GM18867 (cell line): ENCODE results near the gene ARMS2.

ENCODE experiments used
- ATAC-seq: cut with Tn5 transposase; IDR thresholded peaks from one replicate; pipeline ENCODE4 v1.9.1; 2021; ENCODE audit warnings: mild to moderate bottlenecking, moderate library complexity; ENCODE audit not compliant: unreplicated experiment

ARMS2 gene, protein sequence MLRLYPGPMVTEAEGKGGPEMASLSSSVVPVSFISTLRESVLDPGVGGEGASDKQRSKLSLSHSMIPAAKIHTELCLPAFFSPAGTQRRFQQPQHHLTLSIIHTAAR

DNA sequence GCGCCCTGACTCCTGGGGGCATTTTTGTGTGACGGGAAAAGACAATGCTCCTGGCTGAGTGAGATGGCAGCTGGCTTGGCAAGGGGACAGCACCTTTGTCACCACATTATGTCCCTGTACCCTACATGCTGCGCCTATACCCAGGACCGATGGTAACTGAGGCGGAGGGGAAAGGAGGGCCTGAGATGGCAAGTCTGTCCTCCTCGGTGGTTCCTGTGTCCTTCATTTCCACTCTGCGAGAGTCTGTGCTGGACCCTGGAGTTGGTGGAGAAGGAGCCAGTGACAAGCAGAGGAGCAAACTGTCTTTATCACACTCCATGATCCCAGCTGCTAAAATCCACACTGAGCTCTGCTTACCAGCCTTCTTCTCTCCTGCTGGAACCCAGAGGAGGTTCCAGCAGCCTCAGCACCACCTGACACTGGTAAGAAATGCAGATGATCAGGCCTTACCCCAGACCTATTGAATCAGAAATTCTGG lies at the start of gene ARMS2:
Gene ARMS2 (plus strand): TSS at position 51 of the 478 bp plus-strand sequence. CDS start 75 bp downstream, at position 126.
- ATAC-seq, result no peak

DNA sequence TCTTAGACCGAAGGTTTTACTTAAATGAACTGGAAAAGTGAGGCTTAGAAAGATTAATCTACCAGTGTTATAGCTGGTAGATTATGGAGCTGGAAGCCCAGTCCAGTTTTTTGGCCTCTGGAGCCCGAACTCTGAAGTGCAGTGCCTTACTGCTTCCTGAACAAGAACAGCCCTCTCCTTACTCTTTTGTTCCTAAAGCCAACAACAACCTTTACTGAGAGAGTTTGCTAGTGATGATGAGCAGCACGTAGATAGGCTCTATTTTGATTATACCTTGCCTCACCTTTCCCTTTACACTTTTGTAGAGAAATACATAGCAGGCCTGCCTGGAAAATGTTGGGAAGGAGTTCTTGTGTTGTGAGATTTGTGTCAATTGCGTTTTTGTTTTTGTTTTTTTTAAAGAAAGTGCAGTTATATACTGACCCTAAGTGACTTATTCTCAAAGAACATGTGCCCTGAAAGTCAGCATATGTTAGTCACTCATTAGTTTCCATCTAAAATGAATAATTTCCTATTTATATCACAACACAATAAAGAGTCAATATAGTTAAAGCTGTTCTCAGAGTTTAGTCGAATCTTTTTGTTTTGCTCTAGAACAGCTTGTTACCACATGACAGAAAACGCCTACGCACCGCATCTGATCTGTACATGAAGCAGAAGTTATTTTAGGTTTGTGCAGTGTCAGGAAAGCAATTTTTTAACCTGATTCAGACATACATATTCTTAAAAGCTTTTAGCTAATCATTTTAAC lies 46.9 kb upstream of the ARMS2 start:
- ATAC-seq, result no peak

DNA sequence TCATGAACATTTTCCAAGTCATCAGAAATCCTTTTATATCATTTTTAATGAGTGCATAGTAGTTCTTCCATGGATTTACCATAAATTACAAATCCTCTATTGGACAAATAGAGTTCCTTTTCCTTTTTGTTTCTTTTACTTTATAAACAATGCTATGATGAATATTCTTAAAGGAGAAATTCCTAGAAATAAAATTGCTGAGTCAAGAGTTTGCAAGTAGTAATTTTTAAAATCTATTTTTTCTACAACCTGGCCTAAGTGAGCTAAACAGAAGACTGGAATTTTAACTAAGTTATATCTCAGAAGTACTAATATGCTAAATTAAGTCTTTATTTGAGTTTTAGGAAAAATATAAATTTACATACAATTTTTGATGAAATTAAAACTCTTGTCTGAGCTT lies 41.1 kb upstream of the ARMS2 start:
- no peak for ATAC-seq

DNA sequence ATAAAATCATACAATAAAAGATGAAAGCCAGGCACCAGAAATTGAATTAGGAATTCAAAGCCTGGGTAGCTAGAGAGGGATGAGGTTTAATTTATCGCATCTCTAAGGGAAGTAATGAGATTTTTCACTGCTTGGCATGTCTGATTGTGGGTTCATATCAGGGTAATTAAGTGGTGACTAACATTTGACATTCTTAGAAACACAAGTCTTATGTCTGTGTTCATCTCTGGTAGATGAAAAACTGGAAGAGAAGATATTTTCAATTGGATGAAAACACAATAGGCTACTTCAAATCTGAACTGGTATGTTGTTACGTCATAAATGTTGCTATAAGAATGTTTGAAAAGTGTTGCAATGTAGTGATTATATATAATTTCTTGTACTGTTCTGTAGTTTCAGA lies 36.8 kb upstream of the ARMS2 start:
- no peak for ATAC-seq

DNA sequence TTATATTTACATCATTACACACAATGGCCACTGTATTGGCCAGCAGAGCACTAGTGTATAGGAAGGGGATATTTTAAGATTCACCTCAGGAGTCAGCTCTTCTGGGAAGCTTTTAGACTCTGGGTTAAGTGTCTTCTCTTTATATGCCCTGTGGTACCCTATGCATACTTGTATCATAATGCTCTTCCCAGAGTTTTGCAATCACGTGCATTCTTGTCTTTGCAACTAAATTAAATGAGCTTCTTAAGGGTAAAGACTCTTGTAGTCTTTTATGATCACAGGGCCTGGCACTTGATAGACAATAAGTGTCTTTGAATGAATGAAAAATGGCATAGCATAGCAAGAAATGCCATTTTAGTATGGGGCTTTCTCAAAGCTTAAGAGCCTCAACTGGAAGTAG lies 35.4 kb upstream of the ARMS2 start:
- ATAC-seq, result no peak

DNA sequence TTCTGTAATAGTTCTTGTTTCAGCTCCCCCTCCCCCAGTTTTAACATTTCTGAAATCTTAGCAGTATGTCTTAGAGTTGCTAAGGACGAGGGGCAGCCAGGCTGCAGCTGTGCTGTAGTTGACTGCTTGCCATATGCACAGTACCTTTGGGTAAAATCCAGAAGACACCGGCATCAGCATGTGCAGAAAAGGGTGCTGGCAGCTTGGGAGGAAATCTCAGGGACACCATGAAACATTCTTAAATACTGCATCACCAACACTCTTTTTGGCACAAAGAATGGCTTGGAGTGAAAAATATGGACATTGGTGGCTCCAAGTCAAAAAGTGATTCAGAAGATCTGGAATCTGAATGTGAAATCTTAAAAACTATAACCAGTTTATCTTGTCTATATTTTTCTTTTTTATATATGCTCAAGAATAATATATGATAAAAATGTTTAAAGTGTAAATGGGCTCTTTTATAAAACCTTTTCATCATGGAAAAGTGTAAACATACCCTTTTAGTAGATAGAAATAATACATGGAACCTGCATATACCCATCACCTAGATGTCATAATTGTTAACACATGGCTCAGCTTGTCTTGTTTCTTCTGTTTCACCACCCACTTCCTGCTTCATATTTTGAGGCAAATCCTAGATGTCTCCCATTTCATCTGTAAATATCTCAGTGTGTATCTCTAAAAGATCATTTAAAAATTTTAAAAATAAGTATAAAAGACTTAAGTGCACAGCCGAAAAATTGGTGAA lies 34.4 kb upstream of the ARMS2 start:
- no peak for ATAC-seq

DNA sequence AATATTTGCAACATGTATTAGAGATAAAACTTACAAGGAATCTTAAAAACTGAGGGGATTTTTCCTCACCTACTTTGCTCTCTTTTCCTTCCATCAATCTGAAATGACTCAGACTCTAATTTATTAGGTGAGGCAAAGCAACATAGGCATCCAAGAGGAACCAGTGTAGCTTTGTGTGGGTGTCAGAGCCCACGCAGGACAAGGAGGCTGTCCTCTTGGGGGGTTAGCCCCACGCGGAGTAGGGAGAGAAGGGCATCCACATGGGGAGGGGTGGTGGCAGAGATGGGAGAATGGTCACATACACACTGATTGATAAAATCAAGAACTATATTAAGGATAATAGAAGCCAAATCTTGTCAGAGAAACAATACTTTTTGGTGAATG lies 33.8 kb upstream of the ARMS2 start:
- ATAC-seq, result no peak

DNA sequence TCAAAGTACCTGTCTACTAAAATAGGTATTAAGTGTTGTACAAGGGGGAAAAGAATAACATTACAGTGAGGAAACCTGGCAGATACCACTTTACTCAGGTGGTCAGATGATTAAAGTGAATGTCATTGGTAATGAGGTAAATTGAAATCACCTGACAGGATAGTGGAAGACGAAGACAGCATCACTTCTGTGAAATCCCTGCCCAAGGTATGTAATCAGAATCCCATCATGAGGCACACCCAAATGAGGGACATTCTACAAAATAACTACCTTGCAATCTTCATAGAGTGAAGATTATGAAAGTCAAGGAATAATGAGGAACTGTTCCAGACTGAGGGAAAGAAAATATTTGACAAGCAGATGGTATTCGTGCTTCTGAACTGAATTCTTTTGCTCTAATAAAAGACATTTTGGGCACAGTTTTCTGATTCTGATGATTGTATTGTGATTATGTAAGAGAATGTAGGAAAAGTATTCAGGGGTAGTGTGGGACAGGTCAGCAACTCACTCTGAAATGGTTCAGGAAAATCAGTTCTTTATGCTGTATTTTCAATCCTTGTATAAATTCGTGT lies 33.3 kb upstream of the ARMS2 start:
- ATAC-seq, result no peak

DNA sequence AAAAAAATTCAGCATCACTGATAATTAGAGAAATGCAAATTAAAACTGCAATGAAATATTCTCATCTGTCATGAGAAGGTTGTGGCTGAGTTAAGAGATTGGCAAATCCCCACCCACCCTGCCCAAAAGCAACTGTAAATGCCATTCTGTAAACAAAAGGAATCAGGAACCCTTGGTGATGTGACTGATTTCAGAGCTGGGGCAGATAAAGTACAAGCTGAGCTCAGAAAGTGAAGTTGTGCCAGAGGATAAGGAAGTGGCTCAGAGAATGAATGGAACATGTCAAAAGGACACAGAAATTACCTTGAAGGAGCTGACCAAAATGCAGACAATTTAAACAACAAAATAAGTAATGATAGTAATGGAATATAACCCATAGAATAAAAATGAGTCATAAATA lies 32.7 kb upstream of the ARMS2 start:
- no peak for ATAC-seq

DNA sequence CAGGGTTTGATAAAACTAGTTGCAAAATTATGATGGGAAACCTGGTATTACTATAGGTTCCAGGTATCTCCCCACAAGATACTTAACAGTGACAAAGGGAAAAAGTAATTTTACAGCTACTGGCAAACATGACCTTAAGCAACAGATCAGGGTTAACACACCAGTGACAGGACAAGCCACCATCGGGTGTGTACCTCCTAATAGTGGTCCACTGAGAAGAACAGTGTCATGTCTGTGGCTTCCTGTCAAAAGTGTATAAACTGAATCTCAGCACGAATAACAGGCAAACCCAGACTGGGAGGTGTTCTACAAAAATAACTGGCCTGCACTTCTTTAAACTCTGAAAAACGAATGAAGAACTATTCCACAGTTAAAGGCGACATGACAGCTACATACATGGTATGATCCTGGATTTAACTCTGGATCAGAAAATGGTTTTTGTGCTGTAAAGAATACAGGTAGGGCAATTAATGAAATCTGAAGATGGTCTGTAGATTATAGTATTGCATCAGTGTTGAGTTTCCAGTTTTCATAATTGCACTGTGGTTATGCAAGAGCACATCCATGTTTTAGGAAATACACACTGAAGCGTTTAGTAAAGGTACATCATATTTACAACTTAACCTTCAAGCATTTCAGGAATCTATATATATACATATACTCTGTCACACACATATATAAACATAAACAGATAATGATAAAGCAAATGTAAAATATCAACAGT lies 32.0 kb upstream of the ARMS2 start:
- ATAC-seq, result no peak

DNA sequence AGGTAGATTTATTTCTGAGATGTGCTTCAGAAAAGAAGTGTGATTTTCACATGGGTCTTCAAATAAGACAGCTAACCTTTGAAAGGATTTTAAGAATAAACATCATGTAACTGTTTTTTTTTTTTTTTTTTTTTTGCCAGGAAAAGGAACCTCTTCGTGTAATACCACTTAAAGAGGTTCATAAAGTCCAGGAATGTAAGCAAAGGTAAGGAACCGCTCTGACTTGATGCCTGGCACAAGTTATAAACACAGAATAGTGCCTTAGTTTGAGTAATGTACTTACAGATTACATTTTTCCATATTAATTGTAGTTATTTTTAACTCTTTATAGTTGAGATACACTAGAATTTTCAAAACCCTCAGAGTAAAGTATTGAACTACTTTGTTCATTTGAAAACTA lies 30.4 kb upstream of the ARMS2 start:
- ATAC-seq, result no peak

DNA sequence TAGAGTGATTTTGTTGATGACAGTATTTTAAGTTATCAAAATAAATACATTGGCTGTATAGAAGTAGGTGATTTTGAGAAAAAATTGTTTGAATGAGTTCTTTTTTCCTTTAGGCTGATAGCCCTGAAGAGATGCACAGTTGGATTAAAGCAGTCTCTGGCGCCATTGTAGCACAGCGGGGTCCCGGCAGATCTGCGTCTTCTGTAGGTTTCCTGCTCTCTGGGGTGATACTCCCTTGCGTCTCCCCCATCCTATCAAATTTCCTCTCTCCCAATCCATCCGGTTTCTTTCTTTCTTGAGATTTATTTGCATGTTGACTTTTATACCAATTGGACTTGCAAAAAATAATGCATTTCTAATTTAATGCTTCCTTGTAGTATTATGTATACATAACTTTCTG lies 27.6 kb upstream of the ARMS2 start:
- ATAC-seq, result no peak

DNA sequence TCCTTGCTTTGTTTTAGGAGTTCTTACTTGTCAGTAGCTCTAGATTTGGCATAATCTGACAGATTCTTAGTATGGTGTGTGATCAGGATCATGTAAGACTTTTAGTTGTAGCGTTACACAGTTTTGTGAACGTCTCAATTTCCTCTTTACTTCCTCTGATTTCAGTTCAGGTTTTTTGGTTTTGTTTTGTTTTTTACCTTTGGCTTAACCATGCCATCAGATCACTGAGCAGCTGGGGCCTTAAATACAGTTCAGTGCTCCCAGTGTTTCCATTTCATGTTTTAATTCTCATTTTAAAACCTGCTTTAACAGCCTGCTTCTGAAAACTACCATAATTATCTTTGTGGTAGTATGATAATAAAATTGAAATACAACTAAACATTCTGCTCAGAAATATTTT lies 27.2 kb upstream of the ARMS2 start:
- no peak for ATAC-seq

DNA sequence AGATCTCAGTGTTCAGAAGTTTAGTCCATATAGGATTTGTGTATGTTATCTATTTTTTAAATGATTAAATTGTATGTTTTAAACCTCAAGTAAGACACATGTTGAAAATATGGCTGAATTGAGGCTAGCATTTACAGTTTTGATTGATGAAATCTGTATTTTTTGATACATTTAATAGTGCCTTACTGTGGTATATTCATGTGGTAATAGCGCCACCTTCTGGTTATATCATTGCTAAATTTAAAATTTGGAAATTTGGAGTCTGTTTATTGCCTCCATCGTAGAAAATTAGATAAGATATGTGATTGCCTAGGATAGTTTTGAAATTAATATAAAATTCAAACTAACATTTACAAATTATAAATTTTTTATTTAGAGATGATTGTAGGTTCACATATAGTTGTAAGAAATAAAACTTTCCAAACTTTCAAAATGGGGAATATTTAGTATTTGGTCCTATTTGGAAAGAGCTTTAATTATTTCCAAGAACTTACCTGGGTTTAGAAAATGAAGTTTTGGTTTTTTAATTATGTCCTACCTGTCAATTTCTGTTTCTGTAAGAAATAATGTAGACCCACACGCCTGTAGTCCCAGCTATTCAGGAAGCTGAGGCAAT lies 19.1 kb upstream of the ARMS2 start:
- no peak for ATAC-seq

DNA sequence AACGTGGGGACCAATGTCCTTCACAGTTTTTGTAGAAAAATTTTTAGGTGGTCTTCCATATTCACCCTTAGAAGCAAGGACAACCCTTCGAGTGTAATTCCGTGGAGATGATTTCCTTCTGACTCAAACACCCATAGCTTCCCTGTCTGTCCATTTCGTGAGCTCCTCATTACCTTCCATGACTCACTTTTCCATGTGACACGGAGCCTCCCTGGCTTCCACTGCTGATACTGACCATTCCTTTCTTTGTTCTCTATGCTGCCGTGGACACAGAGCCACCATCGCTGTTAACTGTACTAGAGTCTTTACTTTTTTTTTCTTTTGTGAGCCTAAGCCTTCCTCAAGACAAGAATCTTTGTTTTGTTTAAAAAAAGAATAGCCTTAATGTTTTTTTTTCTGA lies 12.5 kb upstream of the ARMS2 start:
- no peak for ATAC-seq

DNA sequence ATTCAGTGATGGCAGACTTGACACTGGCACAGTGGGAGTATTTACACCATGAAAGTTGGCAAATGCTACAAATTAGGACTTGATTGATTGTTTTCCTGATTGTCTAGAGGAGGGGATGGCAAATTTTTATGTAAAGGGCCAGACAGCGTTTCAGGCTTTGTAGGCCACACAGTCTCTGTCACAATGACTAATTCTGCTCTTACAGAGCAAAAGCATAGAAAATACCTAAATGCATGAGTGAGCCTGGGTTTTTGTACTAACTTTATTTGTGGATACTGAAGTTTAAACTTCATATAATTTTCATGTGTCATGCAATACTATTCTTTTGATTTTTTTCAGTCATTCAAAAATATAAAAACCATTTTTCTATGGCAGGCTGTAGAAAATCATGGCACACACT lies 9.0 kb upstream of the ARMS2 start:
- no peak for ATAC-seq

DNA sequence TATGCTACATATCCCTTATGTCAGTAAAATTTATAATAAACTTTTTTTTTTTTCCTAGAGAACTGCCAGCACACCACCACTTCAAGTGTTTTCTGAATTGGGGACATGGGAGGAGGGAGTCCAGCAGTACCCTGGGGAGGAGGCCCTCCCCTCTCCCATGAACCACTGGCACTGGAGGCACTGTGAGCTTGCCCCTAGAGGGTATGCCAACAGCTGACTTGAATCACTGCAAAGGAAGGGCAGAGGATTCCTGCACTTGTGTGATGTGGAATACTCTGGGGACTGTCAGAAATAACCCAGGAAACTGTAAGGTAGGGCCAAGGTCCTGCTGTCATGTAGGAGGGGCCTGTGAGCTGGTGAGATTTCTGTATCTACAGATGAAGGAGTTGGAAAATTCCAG lies 8.5 kb upstream of the ARMS2 start:
- ATAC-seq, result no peak

DNA sequence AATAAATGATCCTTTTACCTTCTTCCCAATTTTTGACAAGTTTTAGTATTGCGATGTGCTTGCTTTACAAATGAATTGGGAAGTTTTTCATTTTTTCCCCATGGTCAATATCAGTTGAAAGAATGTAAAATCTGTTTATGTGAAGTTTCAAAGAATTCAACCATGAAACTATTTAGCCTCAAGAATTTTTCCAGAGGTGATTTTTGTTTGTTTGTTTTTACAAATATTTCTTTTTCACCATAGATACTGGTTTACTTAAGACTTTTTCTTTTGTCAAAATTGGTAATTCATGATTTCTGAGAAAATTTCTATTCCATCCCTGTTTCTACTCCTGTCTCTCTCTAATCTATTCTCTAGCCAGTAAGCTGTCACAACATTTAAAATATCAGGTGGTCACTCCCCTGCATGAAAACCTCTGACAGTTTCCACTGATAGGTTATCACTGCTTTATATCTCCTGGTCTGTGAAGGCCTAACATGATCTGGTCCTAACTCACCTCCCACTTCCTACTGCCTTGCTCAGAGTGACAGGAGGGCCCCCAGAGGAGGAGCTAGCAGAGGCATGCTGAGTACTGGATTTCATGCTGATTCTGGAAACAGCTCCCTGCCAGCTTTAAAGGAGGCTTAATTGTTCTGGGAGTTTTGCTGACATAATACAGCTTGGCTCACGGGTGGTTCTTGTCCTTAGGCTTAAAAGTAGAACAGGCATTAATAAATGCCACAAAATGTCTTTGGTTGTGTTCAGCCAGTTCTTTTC lies 7.6 kb upstream of the ARMS2 start:
- ATAC-seq, result no peak

DNA sequence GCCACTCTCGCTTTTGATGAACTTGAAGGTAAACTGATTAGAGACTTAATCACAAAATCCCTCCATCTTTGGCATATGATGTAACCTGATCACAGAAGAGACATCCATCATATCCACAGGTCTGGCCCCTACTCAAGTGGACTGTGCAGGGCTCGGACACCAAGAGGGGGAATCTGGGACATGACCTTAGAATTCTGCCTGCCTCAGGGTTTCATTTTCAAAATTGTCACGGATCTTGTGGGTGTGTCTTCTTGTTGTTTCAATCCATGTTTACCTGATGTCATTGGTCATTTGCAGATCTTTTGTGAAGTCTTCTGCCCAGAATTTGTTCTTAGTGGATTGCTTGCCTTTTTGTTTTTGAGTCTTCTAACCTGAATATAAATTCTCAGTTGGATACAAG lies 5.9 kb upstream of the ARMS2 start:
- ATAC-seq, result no peak

DNA sequence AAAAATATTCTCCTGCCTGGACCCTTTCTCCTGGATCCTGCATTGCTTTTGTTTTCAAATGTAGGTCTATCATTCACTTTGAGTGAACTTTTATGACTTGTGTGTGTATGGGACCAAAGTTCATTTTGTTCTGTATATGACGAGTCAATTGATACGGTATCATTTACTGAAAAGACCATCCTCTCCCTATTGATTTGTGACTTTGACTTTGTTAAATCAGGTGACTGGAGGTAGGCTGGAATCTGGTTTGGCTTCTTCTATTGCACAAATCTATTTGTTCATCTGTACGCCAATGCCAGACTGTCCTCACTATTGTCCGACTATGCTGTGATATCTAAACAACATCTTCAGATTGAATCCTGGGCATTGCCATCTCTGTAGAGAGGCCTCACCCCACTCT lies 5.3 kb upstream of the ARMS2 start:
- ATAC-seq, result no peak
